K562 (cell line): ENCODE measurements around the gene PDZRN4. TPM values are rescaled to one million over a fixed set of nuclear protein-coding genes. Genes with fewer than 3 reads are reported as not detected.

Experiments used
- ATAC-seq: fragments of 200-7000 bp; cut with Tn5 transposase; 3 replicates; pipeline ENCODE4 v1.9.1; 2020; ENCODE audit warnings: moderate library complexity
- BruUV-seq: library from RNA; stranded (reverse); fragments of 400-500 nt; replicated peaks from 2 replicates; lab custom pipeline; 2021; lab: Mats Ljungman, UMichigan
- CTCF ChIA-PET: fragments of 300-600 bp; formaldehyde crosslinking; extraction: SDS; loops from one replicate; lab custom pipeline; 2021; ENCODE audit warnings: low intra/inter-chr PET ratio; lab: Yijun Ruan, JAX
- POLR2A ChIA-PET: fragments of 300-600, 350-650 bp; sonication (Branson Sonifier 250); formaldehyde crosslinking; extraction: SDS; loops from one replicate; lab custom pipeline; 2021; ENCODE audit warnings: antibody characterized with exemption, inconsistent platforms; lab: Yijun Ruan, JAX
- DNase-seq, 4 experiments: peaks; one replicate each; pipeline versions ENCODE4 v3.0.0 to v3.0.0-alpha.2; 2011 to 2018; ENCODE audit warnings: low spot score in 3 of 4, mixed read lengths in 3 of 4; ENCODE audit errors: extremely low read depth in 1 of 4
- FAIRE-seq: peaks from 2 replicates; lab custom pipeline; 2011; peaks lifted over from hg19 to GRCh38; lab: Jason Lieb, UNC
- H2AFZ ChIP-seq: 2 replicates; pipeline ENCODE4 v1.6.0; 2011; ENCODE audit warnings: low read depth, low read length, control low read depth, inconsistent platforms
- H3K27ac ChIP-seq: fragments of 200-600 bp; 3 replicates; pipeline ENCODE4 v1.8.0; 2011; ENCODE audit warnings: low read depth, mild to moderate bottlenecking, control low read depth, inconsistent platforms, low read length, moderate library complexity, mixed read lengths; ENCODE audit errors: extremely low read depth
- H3K27me3 ChIP-seq, 2 experiments: fragments of 300-600 bp in 1 of 2; 2 replicates in 1 of 2; 3 replicates in 1 of 2; pipeline versions ENCODE4 v1.6.0 to v1.8.0; 2011; ENCODE audit warnings: inconsistent platforms in 2 of 2, low read length in 2 of 2, mild to moderate bottlenecking in 1 of 2, mixed read lengths in 1 of 2, moderate library complexity in 1 of 2; ENCODE audit not compliant: control insufficient read depth in 2 of 2, insufficient read depth in 2 of 2
- H3K36me3 ChIP-seq: fragments of 300-600 bp; 3 replicates; pipeline ENCODE4 v1.8.0; 2011; ENCODE audit warnings: mild to moderate bottlenecking, low read length, inconsistent platforms; ENCODE audit not compliant: control insufficient read depth, insufficient read depth
- H3K4me1 ChIP-seq, 2 experiments: fragments of 200-600 bp in 1 of 2; replicated peaks in 1 of 2; 2 replicates in 1 of 2; 3 replicates in 1 of 2; pipeline versions ENCODE4 v1.5.1 to v1.8.0; 2011; ENCODE audit warnings: inconsistent platforms in 2 of 2, low read length in 2 of 2, mild to moderate bottlenecking in 1 of 2, mixed read lengths in 1 of 2, moderate library complexity in 1 of 2; ENCODE audit not compliant: control insufficient read depth in 2 of 2, insufficient read depth in 2 of 2
- H3K4me2 ChIP-seq: 2 replicates; pipeline ENCODE4 v1.6.1; 2011; ENCODE audit warnings: low read length, control low read depth, inconsistent platforms, mixed read lengths; ENCODE audit not compliant: insufficient read depth
- H3K4me3 ChIP-seq: fragments of 200-600 bp; sonication (generic), shearing (Covaris generic); 2 replicates; pipeline ENCODE4 v1.5.1; 2016; ENCODE audit warnings: control low read depth, inconsistent platforms
- H3K79me2 ChIP-seq: fragments of 200-600 bp; 3 replicates; pipeline ENCODE4 v1.8.0; 2011; ENCODE audit warnings: low read length, inconsistent platforms; ENCODE audit not compliant: control insufficient read depth, insufficient read depth
- H3K9ac ChIP-seq, 2 experiments: 2 replicates each; pipeline versions ENCODE4 v1.6.0 to v1.6.1; 2011; ENCODE audit warnings: low read depth in 2 of 2, low read length in 2 of 2, control low read depth in 1 of 2, inconsistent platforms in 1 of 2, mild to moderate bottlenecking in 1 of 2, mixed read lengths in 1 of 2; ENCODE audit not compliant: insufficient read depth in 1 of 2
- H3K9me1 ChIP-seq: one replicate; pipeline ENCODE4 v1.6.0; 2011; ENCODE audit warnings: inconsistent platforms, mild to moderate bottlenecking, low read length, moderate library complexity; ENCODE audit not compliant: control insufficient read depth, insufficient read depth
- H3K9me3 ChIP-seq: replicated peaks from 2 replicates; pipeline ENCODE4 v1.5.1; 2011; ENCODE audit warnings: low read depth, low read length, inconsistent platforms; ENCODE audit not compliant: control insufficient read depth, insufficient read depth
- H4K20me1 ChIP-seq: replicated peaks from 2 replicates; pipeline ENCODE4 v1.6.1; 2011; ENCODE audit warnings: low read length, inconsistent platforms, mixed read lengths; ENCODE audit not compliant: control insufficient read depth, insufficient read depth
- FOXK1 ChIP-seq: sonication (generic); formaldehyde crosslinking; IDR thresholded peaks from 2 replicates; pipeline ENCODE4 v1.8.0; 2022; ENCODE audit warnings: missing genetic modification reagents, mild to moderate bottlenecking, borderline replicate concordance
- HNRNPUL1 ChIP-seq: fragments of 200-400 bp; formaldehyde crosslinking; IDR thresholded peaks from 2 replicates; pipeline ENCODE4 v1.6.1; 2017; ENCODE audit warnings: low read length
- OTX1 ChIP-seq: fragments of 450-650 bp; formaldehyde crosslinking; IDR thresholded peaks from 2 replicates; pipeline ENCODE4 v1.4.0; 2022; ENCODE audit warnings: mild to moderate bottlenecking
- RBM15 ChIP-seq: fragments of 200-400 bp; formaldehyde crosslinking; IDR thresholded peaks from 2 replicates; pipeline ENCODE4 v1.6.1; 2018; ENCODE audit warnings: mild to moderate bottlenecking, low read length, moderate library complexity; ENCODE audit not compliant: insufficient read depth
- ZFX ChIP-seq: sonication (generic); formaldehyde crosslinking; IDR thresholded peaks from 2 replicates; pipeline ENCODE4 v1.8.0; 2022; ENCODE audit warnings: mild to moderate bottlenecking, missing genetic modification reagents, moderate library complexity
- ZNF41 ChIP-seq: fragments of 250-450 bp; sonication (Bioruptor Pico); conservative IDR thresholded peaks from 2 replicates; pipeline ENCODE4 v1.4.0; 2020; ENCODE audit warnings: mild to moderate bottlenecking
- ZNF785 ChIP-seq: fragments of 250-450 bp; sonication (Bioruptor Pico); IDR thresholded peaks from 2 replicates; pipeline ENCODE4 v1.4.0; 2020; ENCODE audit warnings: mild to moderate bottlenecking
- WGBS: fragments of 100-300 bp; shearing (Covaris generic); methylation state at CpG from one replicate; pipeline ENCODE4 v1.1.6; 2016; ENCODE audit warnings: low coverage, mixed read lengths; ENCODE audit not compliant: insufficient coverage; ENCODE audit errors: missing lambda C conversion rate; 5-methylcytosine and 5-hydroxymethylcytosine counted together
- in situ Hi-C: fragments of 300-500 bp; cut with MboI; formaldehyde crosslinking; loops from 4 replicates; pipeline ENCODE4 v1.15.0; 2018; ENCODE audit warnings: inconsistent platforms, mixed read lengths
- intact Hi-C: fragments of 100-400 bp; cut with micrococcal nuclease; formaldehyde crosslinking; loops from 2 replicates; pipeline ENCODE4 v1.14.2; 2022
- polyA plus RNA-seq, 8 experiments: library from polyadenylated mRNA; depleted of rRNA in 4 of 8; stranded (reverse) in 5 of 8; unstranded in 3 of 8; fragments of >200 nt; fragmentation: Nextera tagmentation in 2 of 8; fragmentation: Illumina TruSeq in 1 of 8; extraction: Ambion mirVana in 2 of 8; extraction: Trizol in 1 of 8; gene quantifications; 2 replicates each; pipeline versions ENCODE4 v1.2.1 to v1.2.3, GENCODE V29; 2011 to 2014; ENCODE audit warnings: inconsistent platforms in 1 of 8, missing spikeins in 1 of 8
- total RNA-seq, 7 experiments: library from RNA; depleted of rRNA in 6 of 7; stranded (reverse); fragments of >200 nt in 6 of 7; fragmentation: Illumina TruSeq in 2 of 7; extraction: Trizol in 2 of 7; gene quantifications; 2 replicates each; pipeline versions ENCODE4 v1.2.1 to v1.2.3, GENCODE V29; 2011 to 2021; ENCODE audit warnings: low replicate concordance in 1 of 7
- TF ChIP-seq, protein P1 (sequence below): fragments of 150-350 bp; IDR thresholded peaks from 2 replicates; pipeline ENCODE4 v1.6.1; 2014; ENCODE audit warnings: low read depth, mild to moderate bottlenecking, low read length, borderline replicate concordance
- TF ChIP-seq, protein P2 (sequence below): sonication (generic); formaldehyde crosslinking; IDR thresholded peaks from 2 replicates; pipeline ENCODE4 v1.8.0; 2023; ENCODE audit warnings: mild to moderate bottlenecking, missing genetic modification reagents
- TF ChIP-seq, protein P3 (sequence below): fragments of 250-450 bp; sonication (Bioruptor Pico); IDR thresholded peaks from 2 replicates; pipeline ENCODE4 v1.6.1; 2021; ENCODE audit warnings: mild to moderate bottlenecking

The PDZRN4 gene
- total and polyA plus RNA-seq, 9 of the 15 experiments (the other 6 are each of a cell fraction or from before 2014, with no cell fraction given): not detected

DNA sequence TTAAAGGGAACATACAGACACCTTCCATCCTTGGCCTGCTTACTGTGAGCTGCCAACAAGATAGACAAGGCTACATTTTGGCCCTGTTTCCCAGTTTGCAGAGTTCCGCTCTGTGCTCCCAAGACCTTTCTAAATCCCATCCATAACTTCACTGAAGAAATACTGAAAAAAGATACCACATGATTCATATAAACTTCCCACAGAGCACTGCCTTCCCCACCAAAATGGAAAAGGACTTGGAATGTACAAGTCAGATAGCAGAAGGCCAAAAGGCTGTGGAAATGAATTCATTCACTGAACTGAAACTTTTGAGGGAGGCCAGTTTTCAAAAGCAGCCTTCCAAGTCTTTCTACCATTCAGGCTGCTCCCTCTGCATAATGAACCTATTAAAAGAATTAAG lies 29.6 kb downstream of the PDZRN4 start:
- Histone ChIP-seq H3K27me3 (no peaks in the 10 kb centered on the region), H3K9me1 (no peaks in the 10 kb centered on the region), H2AFZ (no peak overlapping the region), H3K79me2 (no peaks in the 10 kb centered on the region), H3K36me3 (no peaks in the 10 kb centered on the region), H3K4me1 (no peaks in the 10 kb centered on the region), H3K27ac (no peak overlapping the region), H3K4me3 (no peak overlapping the region), H3K4me2 (no peak overlapping the region), H4K20me1 (no peaks in the 10 kb centered on the region), H3K9ac (no peak overlapping the region), H3K9me3 (no peaks in the 10 kb centered on the region)
- DNase-seq: no peak
- CTCF ChIA-PET: no interaction called here
- 0% methylated on average over 1 of the region's 1 CpG for WGBS
- ATAC-seq: no peak
- intact Hi-C loops (no loop called here), in situ Hi-C loops (no loop called here)
- BruUV-seq: no TSS peak
- FAIRE-seq: no peak
- POLR2A ChIA-PET: no interaction called here
- no peak for TF ChIP-seq OTX1 (CRISPR knock-in tag)
- TF ChIP-seq ZNF785 (CRISPR knock-in tag): no peak
- TF ChIP-seq, protein P1, sequence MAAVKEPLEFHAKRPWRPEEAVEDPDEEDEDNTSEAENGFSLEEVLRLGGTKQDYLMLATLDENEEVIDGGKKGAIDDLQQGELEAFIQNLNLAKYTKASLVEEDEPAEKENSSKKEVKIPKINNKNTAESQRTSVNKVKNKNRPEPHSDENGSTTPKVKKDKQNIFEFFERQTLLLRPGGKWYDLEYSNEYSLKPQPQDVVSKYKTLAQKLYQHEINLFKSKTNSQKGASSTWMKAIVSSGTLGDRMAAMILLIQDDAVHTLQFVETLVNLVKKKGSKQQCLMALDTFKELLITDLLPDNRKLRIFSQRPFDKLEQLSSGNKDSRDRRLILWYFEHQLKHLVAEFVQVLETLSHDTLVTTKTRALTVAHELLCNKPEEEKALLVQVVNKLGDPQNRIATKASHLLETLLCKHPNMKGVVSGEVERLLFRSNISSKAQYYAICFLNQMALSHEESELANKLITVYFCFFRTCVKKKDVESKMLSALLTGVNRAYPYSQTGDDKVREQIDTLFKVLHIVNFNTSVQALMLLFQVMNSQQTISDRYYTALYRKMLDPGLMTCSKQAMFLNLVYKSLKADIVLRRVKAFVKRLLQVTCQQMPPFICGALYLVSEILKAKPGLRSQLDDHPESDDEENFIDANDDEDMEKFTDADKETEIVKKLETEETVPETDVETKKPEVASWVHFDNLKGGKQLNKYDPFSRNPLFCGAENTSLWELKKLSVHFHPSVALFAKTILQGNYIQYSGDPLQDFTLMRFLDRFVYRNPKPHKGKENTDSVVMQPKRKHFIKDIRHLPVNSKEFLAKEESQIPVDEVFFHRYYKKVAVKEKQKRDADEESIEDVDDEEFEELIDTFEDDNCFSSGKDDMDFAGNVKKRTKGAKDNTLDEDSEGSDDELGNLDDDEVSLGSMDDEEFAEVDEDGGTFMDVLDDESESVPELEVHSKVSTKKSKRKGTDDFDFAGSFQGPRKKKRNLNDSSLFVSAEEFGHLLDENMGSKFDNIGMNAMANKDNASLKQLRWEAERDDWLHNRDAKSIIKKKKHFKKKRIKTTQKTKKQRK: no peak
- no peak for TF ChIP-seq RBM15
- no peak for TF ChIP-seq ZFX (CRISPR knock-in tag)
- TF ChIP-seq, protein P2, sequence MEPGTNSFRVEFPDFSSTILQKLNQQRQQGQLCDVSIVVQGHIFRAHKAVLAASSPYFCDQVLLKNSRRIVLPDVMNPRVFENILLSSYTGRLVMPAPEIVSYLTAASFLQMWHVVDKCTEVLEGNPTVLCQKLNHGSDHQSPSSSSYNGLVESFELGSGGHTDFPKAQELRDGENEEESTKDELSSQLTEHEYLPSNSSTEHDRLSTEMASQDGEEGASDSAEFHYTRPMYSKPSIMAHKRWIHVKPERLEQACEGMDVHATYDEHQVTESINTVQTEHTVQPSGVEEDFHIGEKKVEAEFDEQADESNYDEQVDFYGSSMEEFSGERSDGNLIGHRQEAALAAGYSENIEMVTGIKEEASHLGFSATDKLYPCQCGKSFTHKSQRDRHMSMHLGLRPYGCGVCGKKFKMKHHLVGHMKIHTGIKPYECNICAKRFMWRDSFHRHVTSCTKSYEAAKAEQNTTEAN (CRISPR knock-in tag): no peak
- TF ChIP-seq, protein P3, sequence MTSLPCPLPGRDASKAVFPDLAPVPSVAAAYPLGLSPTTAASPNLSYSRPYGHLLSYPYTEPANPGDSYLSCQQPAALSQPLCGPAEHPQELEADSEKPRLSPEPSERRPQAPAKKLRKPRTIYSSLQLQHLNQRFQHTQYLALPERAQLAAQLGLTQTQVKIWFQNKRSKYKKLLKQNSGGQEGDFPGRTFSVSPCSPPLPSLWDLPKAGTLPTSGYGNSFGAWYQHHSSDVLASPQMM: no peak
- no peak for TF ChIP-seq HNRNPUL1
- TF ChIP-seq FOXK1 (CRISPR knock-in tag): no peak
- no peak for TF ChIP-seq ZNF41 (CRISPR knock-in tag)
